H1 (cell line): ENCODE measurements around the gene SV2B. TPM values are rescaled to one million over a fixed set of nuclear protein-coding genes. Genes with fewer than 3 reads are reported as not detected.

Experiments
- BRCA1 ChIP-seq: IDR thresholded peaks from 2 replicates; pipeline ENCODE4 v1.6.1; 2012; ENCODE audit warnings: low read depth, low read length, improper control_type of control experiment
- CHD2 ChIP-seq: IDR thresholded peaks from 2 replicates; pipeline ENCODE4 v1.6.1; 2012; ENCODE audit warnings: low read length, improper control_type of control experiment
- CHD7 ChIP-seq: fragments of 300-600 bp; sonication (generic); IDR thresholded peaks from 2 replicates; pipeline ENCODE4 v1.7.1; 2012; ENCODE audit warnings: low read length, moderate library complexity, mild to moderate bottlenecking, inconsistent platforms; ENCODE audit not compliant: insufficient replicate concordance
- E2F6 ChIP-seq: IDR thresholded peaks from 2 replicates; pipeline ENCODE4 v1.6.1; 2012; ENCODE audit warnings: inconsistent platforms
- EZH2 ChIP-seq: fragments of 200-600 bp; sonication (generic); IDR thresholded peaks from 2 replicates; pipeline ENCODE4 v1.7.1; 2012; ENCODE audit warnings: low read depth, mild to moderate bottlenecking, moderate library complexity, low read length, inconsistent platforms; ENCODE audit not compliant: severe bottlenecking
- HDAC2 ChIP-seq, 2 experiments: fragments of 300-600 bp in 1 of 2; sonication (generic) in 1 of 2; IDR thresholded peaks; 2 replicates each; pipeline ENCODE4 v1.6.1; 2011 to 2012; ENCODE audit warnings: low read depth in 2 of 2, low read length in 2 of 2, mild to moderate bottlenecking in 2 of 2, moderate library complexity in 2 of 2, borderline replicate concordance in 1 of 2, inconsistent platforms in 1 of 2
- POLR2AphosphoS5 ChIP-seq: IDR thresholded peaks from 2 replicates; pipeline ENCODE4 v1.6.1; 2011; ENCODE audit warnings: low read depth, low read length
- SP4 ChIP-seq: IDR thresholded peaks from 2 replicates; pipeline ENCODE4 v1.6.1; 2012; ENCODE audit warnings: low read length, inconsistent platforms
- polyA plus RNA-seq, 7 experiments: library from polyadenylated mRNA; depleted of rRNA in 3 of 7; stranded (reverse) in 5 of 7; unstranded in 2 of 7; fragments of >200 nt in 5 of 7; fragments of 200-250 nt in 2 of 7; gene quantifications; 1 replicate in 5 of 7; 2 replicates in 1 of 7; 4 replicates in 1 of 7; pipeline versions ENCODE4 v1.2.1 to v1.2.3, GENCODE V29; 2011 to 2013; ENCODE audit warnings: missing spikeins in 2 of 7, mixed read lengths in 2 of 7
- total RNA-seq: library from RNA; stranded (reverse); fragmentation: NEBNext Ultra II Directional; extraction: Animal tissue kit (Norgen Biotek cat#: 25700); gene quantifications from 2 replicates; pipeline ENCODE4 v1.2.1, GENCODE V29; 2021

The SV2B gene
- total and polyA plus RNA-seq, 2 of the 8 experiments (the other 6 are each of a cell fraction or from before 2014, with no cell fraction given), result 0.09 to 0.20 TPM

DNA sequence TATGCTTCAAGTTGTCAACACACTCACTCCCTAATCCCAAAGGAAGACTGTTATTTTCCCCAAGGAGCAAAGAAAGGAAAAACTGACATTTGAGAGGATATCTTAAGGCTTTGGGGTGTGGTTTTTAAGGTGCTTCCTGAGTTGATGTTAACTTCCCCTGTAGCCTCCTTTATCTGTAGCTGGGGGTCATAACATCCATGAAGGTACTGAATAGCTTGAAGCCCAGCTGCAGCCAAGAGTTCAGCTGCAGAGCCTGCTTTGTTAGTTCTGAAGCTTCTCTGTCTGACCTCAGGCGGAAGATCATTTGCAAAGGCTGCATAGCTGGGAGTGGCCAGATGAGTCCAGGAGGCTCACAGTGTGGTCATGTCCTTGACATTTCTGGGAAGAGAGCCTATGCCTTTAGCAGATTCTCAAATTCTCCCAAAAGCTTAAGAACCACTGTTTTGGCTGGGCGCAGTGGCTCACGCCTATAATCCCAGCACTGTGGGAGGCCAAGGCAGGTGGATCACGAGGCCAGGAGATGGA is 165.4 kb downstream of the SV2B start (continued):
- TF ChIP-seq E2F6 (no peak), EZH2 (no peak), HDAC2 (IDR thresholded peaks at IDR 0.05; ENCODE audit: borderline replicate concordance in 1 of 2, low read depth in 2 of 2, low read length in 2 of 2) (no peak), POLR2AphosphoS5 (no peak), CHD2 (no peak), SP4 (no peak), CHD7 (no peak), BRCA1 (no peak)
